HG03565 (cell line): ENCODE measurements around the gene CHST13.
"Not testable (repeated sequence)": the region's sequence is repeated elsewhere in the genome, so short reads cannot be mapped to it uniquely, and the experiment has no call there.

Source experiments
- ATAC-seq: cut with Tn5 transposase; IDR thresholded peaks from one replicate; pipeline ENCODE4 v1.9.1; 2021; ENCODE audit warnings: mild to moderate bottlenecking, moderate library complexity; ENCODE audit not compliant: unreplicated experiment

The CHST13 gene

DNA sequence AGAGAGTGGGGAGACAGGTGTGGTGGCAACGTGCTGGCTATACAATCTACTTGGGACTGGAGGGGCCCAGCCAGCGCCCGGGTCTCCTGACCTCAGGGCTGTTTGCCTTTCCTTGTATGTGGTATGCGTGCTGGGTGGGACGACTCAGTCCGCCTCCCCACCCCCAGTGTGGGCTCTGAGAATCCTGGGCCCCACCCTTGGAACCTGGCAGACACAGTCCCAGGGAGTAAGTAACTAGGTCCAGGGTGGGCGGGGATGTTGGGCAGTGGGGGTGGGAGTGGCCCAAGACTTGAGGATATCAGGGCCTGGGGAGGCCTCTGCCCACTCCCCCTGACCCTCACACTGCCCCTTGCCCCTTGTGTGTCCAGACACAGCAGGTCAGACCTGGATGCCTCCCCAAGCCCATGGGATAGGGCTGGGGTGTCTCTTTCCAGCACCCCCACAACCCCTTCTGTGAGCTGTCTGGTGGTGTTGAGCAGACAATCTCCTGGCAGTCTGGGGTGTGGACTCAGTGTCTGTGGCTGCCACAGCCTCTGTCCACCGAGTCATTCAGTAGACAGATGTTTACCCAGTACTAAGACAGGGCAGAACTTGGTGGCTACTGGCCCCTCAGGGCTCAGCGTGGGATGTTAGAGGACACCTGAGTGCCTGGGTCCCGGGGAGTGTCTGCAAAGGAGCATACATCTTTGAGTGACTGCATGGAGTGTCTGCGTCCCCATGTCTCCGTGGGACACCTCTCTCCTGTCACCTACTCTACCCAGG is 1.3 kb downstream of the CHST13 start:
- ATAC-seq: no peak

DNA sequence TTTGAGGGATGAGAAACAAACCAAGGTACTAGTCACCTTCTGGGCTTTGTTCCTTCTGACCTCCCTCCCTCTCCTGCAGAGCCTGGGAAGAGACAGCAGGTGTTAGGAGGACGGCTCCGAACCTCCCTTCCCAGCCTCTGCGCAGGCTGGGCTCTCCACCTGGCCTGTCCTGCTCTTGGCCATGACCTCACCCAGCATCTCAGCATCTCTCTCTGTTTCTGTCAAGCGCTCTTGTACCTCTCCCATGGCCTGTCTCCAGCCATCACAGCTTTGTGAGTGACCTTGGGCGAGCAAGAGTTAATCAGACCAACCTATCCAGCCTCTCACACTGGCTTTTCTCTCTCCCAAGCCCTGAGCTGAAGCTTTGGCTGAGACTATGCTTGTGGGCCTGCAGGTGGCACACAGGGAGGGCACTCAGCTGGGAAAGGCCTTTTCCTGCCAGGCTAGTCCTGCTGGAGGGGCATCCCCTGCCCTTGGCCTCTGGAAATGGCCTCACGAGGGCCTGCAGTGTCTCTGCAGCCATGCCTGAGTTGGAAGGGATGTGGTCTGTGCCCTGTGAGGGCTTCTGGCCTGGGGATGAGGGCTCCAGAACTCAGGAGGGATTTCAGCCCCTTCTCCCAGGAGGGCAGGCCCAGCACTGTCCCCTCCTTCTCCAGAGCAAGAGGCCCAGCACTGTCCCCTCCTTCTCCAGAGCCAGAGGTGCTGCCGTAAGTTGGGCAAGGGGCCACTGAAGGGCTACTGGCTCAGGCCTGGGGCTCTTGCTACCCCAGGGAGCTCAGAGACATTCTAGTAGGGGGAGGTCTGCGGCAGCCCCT is 2.1 kb downstream of the CHST13 start:
- no peak for ATAC-seq

DNA sequence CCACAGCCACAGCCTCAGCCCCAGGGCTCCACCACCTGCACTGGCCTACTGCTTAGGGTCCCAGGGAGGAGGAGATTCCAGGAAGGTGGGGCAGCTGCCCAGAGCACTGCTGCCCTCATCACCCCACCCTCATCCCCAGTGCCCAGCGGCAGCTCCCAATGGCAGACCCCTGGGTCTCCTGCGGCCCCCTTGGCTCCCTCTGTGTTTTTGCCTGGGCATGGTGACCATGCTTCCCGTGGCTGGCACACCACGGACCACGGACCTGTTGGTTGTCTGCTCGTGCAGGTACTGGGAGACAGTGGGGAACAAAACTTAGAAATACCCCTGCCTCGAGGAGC is 2.7 kb downstream of the CHST13 start:
- ATAC-seq: no peak

DNA sequence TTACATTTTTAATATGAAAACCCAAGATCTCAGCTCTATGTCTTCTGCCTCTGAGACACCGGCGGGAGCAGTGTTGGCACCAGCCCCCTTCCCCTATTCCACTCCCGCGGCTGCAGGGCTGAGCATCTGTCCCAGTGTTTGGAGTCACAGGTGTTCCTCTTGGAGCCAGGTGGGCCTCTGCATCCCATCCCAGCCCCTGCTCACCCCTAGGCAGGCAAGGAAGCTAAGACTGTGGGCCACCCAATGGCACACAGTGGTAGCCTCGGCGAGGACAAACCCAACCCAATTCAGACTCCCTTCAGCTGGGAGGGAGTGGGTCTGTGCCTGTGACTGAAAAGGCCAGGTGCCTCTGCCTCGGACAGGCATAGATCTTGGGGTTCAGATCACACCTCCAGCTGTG is 3.1 kb downstream of the CHST13 start:
- no peak for ATAC-seq

DNA sequence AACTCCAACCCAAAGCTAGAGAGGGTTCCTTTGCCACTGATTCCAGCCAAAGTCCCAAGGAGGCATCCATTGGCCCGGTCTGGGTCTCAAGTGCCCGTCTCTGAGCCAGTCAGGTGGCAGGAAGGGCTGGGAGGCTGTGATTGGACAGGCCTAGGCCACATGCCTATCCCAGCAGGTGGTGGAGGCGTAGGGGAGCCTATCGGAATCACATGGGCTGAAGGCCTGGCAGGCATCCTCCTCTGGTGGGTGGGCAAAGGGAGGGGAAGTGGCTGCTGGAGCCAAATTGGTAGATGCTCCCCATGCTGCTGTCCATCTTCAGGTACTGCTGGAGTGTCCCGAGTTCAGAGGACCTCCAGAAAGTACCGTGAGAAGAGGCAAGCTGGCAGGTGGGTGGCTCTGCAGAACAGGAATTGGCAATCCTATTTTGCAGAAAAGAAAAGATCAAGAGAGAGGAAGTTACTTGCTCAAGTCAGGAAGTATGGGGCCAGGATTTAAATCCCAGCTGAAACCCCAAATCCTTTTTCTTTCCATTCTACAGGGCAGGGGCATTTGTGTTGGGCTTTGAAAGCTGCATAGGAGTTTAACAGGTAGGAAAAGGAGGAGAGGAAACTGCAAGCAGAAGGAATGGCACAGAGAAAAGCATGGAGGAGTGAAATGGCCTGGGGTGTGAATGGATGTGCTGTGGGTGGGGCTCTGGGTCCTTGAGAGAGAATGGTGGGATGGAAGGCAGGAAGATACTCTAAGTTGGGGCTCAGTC is 3.7 kb downstream of the CHST13 start:
- no peak for ATAC-seq

DNA sequence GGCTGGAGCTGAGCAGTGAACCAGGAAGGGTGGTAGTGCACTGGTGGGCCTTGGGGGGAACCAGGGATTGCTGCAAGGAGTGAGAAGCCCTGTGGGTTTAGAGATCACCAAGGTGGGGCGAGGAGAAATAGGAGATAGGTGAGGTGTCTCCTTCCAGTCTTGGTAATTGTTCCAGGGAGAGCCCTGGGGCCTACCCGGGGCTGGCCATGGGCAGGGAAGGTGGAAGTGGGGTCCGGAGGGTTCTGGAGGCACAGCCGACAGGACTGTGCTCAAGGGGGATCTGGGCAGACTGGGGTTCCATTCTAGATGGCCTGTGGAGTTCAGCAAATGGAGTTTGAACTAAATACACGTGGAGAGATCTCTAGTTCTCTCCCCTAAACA is 4.5 kb downstream of the CHST13 start:
- ATAC-seq: no peak

DNA sequence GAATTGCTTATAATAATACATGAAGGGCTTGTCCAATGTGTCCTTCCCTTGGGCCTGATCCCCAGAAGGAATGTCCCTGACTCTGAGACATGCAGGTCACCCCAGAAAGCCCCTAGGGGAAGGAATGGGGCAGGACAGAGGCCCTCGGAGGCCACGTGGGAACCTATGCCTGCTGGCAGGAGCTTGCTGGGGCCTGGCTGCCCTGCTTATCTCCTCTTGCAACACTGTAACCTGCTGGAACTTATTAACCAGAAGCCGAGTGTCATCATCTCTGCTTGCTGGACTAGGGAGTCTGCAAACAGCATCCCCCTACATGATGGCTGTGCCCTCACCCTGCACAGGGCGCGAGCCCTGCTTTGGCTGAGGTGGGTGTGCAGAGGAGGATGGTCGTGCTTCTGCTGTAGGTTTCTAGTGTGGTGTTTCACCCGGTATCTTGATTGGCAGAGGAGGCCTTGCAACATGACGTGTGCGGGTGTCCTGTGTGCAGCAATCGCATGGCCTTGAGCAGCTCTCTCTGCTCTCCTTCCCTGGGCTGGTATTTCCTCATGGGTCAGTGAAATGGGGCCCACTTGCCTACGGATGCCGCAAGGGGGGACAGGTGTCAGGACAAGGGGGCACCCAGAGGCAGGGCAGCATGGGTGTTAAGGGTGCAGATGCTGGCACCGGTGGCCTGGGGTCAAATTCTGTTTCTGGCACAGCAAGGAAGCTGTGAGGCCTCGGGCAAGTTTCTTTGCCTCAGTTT is 5.0 kb downstream of the CHST13 start:
- no peak for ATAC-seq

DNA sequence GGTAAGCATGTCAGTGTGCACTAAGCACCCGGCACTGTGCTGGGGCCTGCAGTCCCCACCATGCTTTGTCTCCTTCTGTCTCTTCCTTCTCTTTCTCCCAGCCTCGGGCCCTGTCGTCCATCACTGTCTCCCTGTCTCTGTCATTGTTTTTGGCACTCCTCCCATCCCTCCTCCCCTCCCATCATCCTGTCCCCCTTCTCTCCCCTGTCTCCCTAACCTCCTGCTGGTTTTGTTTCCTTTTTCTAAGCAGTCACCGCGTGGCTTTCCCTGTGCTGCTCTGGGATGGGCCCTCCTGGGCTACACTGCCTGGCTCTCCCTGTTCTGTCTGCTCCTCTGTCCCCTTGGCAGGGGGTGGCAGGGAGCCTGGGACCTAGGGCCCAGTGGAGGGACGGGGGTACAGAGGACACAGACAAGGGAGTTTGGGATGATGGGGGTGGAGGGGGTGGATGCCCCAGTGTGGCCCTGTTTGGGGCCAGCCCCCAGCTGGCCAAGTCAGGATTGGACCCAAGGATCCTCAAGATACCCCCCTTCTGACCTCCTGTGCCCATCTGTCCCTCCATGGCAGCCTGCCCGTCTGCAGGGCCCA is 5.7 kb downstream of the CHST13 start:
- no peak for ATAC-seq

DNA sequence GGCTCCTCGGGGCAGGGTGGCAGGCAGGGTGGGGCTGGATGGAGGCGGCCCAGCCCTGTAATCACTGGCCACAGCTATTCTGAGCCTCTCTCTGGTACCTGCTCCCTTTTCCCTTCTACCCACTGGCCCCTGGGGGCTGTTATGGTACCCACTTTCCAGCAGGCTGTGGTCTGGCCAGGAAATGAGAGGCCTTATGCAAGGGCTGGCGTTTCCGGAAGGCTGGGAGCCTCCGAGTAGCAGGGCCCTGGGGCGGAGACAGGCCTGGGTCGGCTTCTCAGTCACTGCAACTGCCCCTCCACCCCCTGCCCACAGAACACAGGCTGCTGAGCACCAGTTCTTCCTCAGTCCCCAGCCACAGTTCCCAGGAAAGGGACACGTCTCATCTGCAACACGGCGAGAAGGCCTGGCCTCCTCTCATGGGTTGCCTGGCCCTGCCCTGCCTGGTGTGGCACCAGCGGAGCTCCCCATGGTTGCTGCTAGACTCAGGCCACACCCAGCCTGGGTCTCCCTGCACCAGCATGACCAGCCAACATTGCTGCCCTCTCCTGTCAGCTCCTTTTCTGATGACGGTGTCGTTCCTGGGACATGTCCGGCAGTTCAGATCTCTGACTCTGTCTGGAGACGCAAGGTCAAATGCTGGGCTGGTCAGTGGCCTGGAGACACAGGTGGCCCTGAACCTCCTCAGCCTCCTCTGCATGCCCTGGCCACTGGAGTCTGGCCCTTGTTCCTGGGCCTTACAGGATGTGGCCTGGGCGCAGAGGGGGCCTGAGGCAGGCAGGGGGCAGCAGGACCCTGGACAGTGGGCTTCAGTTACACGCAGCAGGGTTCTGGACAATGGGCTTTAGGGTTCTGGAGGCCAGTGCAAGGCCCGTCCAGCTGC is 6.5 kb downstream of the CHST13 start:
- ATAC-seq: no peak

DNA sequence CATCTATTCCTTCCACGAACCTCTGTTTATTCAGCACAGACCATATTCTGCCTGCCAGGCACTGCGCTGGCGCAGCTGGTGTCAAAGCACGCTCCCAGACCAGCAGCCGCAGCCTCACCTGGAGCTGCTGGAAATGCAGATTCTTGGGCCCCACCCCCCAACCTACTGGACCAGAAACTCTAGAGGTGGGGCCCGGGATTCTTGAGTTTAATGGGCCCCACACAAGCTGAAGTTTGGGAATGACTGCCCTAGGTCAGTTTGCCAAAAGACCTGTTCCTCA is 7.0 kb downstream of the CHST13 start:
- no peak for ATAC-seq

DNA sequence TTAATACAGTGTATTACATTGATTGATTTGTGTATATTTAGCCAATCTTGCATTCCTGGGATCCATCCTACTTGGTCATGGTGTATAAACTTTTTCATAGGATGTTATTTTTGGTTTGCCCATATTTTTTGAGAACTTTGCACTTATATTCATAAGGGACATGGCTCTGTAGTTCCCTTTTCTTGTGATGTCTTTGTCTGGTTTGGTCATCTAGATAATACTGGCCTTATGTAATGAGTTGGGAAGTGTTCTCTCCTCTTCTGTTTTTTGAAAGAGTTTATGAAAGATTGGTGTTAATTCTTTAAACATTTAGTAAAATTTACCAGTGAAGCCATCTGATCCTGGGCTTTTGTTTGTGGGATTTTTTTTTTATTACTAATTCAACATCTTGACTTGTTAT is 9.6 kb downstream of the CHST13 start:
- ATAC-seq: no peak

DNA sequence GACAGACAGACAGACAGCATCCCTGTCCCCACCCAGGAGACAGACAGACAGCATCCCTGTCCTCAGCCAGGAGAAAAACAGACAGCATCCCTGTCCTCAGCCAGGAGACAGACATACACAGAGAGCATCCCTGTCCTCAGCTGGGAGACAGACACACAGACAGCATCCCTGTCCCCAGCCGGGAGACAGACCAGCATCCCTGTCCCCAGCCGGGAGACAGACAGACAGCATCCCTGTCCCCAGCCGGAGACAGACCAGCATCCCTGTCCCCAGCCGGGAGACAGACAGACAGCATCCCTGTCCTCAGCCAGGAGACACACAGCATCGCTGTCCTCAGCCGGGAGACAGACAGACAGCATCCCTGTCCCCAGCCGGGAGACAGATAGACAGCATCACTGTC is 10.8 kb downstream of the CHST13 start:
- ATAC-seq: not testable (repeated sequence)

DNA sequence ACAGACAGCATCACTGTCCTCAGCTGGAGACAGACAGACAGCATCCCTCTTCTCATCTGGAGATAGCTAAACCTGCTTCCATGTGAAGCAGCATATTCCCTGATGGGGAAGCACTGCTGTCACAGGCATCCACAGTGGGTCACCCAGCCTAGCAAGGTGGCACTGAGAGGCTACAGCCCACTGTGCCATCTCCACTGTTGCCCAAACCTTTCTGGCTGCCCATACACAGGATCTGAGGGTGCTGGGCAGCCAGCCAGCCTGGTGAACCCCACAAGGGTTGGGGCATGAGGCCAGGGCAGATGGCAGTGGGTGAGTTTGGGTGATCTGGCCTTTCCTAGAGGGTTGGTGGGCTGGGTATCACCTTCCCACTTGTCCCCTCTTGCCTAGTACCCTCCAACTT is 11.7 kb downstream of the CHST13 start:
- no peak for ATAC-seq

DNA sequence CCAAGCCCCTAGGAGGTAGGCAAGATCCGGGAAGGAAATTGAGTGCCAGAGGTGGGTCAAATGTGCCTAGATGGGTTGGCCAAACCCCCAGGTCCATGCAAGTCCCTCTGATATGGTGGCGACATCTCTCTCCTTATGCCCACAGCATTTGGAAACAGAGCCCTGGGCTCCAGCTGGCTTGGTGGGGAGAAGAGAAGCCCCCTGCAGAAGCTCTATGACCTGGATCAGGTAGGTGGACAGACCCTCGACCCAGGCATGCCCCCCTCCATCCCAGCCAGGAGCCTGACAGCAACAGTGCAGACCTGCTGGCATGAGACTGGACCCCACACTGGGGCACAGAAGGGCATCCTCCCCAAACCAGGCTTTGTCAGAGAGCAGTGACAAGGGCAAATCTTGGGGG is 12.2 kb downstream of the CHST13 start:
- ATAC-seq: no peak

DNA sequence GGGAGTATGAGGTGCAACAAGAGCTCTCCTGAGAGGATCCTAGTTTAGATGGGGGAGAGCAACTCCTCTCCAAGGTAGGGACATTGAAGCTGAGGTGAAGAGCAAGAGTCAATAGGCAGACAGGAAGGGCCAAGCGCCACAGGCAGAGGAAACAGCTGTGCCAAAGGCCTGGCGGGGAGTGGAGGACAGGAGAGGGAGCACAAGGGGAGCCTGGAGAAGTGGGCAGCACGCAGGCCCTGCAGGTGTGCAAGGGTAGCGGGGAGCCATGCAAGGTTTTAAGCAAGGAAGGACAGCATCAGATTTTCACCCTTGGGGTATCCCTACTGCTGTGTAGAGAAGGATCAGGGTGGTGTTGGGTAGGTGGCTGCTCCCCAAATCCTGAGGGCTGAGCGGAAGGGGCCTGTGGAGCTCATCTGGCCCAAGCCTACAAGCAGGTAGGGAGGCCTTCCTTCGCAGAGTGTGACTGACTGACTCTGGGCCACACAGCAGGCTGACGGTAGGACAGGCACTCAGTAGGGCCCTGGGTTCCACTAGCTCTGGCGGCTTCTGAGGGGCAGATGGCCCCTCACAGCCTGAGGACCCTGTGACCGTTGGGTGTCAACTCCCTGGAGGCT is 13.3 kb downstream of the CHST13 start:
- no peak for ATAC-seq

DNA sequence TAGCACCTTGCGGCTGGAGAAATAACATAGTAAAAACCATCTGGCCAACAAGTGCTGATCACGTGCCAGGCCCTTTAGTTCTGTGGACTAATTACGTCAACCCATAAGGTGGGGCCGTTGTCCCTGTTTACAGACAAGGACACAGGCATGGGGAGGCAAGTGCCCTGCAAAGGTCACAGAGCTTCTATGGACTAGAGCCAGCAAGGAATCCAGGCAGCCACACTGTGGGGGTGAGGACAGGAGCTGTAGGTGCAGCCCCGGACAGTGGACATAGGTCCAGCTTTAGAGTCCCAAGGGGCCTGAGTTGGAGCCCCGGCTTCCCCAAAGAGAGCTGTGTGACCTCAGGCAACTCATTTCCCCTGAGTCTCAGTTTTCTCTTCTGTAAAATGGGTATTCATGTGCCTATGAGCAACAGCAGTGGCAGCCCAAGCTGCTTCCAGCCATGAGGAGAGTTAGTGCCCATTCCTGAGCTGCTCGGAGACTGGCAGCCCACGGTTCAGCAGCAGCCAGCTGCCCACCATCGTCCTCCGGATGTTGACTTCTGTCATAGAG is 13.9 kb downstream of the CHST13 start:
- no peak for ATAC-seq

DNA sequence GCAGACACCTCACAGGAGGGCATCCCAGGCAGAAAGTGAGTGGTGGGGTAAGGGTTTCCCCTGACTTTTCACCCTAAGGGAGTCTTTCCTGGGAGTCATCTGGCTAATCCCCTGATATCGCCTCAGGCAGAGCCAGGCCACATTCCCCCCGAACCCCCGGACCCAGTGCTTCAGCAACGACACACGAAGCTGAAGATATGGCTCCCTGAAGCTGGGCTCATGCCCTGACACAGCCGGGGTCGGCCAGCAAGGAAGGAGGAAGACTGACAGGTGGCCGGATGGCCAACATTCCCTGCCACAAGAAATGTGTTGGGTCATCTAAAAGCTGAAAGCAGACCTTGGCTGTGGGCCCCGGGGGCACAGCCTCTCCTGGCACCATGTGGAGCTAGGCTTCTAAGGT is 14.4 kb downstream of the CHST13 start:
- no peak for ATAC-seq

DNA sequence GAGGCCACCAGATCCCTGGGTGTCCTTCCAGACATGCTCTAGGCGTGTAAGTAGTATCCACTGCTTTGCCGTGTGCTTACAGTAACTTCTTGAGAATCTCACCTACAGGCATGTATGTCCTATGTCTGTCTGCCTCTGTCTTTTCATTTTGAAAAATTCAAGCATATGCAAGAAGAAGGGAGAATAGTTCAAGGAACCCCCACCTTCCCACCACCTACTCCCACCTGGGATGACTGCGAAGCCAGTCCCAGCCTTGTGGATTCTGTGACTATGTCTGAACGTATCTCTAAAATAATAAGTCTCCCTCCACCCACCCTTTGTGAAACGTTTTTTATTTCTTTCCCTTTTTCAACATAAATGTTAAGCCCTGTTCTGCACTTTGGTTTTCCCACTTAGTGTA is 15.0 kb downstream of the CHST13 start:
- ATAC-seq: no peak

DNA sequence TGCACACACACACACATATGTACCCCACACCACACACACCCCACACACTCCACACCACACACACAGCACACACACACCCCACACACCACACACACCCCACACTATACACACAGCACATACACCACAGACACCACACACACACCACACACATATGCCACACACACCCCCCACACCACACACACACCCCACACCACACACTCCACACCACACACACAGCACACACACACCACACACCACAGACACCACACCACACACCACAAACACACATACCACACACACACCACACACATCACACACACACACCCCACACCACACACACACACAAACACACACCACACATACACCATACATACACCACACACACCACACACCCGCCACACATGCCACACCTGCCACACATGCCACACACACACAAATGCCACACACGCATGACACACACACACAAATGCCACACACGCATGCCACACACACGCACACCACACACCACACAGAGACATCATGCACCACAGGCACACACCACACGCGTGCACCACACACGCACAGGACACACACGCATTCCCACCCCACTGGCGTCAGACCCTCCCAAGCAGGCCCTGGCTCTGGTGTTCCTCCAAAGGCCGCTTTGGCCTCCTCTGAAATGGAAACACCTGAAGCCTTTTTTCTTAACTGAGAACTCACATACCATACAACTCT is 15.7 kb downstream of the CHST13 start:
- ATAC-seq: no peak
